GM19099 (cell line): ENCODE results near the gene WTAP.
A peak's percentile ranks its signal among the peaks of the same experiment; 100 is the strongest.

ENCODE experiments used
- POLR2A ChIP-seq: IDR thresholded peaks from 3 replicates; pipeline ENCODE4 v1.6.1; 2011; ENCODE audit warnings: low read depth; ENCODE audit not compliant: insufficient read length; ENCODE audit errors: extremely low read depth

The WTAP gene

GRCh38 chr6:159753081-159753872 lies 26.0 kb downstream of the WTAP start:
- TF ChIP-seq POLR2A: no peak

GRCh38 chr6:159754401-159754800 lies 27.1 kb downstream of the WTAP start:
- no peak for TF ChIP-seq POLR2A

DNA sequence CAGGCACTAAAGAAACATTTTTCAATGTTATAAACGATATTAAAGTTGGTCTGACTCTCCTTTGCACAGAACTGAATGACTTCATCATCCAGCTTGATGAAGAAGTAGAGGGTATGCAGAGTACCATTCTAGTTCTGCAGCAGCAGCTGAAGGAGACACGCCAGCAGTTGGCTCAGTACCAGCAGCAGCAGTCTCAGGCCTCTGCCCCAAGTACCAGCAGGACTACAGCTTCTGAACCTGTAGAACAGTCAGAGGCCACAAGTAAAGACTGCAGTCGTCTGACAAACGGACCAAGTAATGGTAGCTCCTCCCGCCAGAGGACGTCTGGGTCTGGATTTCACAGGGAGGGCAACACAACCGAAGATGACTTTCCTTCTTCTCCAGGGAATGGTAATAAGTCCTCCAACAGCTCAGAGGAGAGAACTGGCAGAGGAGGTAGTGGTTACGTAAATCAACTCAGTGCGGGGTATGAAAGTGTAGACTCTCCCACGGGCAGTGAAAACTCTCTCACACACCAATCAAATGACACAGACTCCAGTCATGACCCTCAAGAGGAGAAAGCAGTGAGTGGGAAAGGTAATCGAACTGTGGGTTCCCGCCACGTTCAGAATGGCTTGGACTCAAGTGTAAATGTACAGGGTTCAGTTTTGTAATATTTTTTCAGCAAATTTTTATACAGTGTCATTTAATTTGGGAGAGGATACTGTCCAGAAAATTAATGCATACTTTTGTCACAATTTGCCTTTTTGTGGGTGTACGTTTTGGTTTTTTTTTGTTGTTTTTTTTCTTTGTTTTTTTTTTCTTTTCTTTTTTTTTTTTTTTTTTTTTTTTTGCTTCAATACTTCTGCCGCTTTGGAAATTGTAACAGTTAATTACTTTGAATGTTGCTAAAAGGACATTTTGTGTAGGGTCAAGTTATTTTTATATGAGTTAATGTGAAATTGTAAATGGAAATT lies 27.9 kb downstream of the WTAP start:
- no peak for TF ChIP-seq POLR2A

DNA sequence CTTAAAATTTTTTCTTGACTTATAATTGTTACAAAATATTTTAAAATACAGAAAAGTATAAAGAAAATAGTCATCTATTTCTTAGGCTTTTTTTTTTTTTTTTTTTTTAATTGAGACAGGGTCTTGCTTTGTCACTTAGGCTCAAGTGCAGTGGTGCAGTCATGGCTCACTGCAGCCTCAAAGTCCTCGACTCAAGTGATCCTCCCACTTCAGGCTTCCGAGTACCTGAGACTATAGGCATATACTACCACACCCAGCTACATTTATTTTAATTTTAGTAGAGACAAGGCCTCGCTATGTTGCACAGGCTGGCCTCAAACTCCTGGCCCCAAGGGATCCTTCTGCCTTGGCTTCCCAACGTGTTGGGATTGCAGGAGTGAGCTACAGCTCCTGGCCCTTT lies 29.2 kb downstream of the WTAP start:
- no peak for TF ChIP-seq POLR2A

- no peak for TF ChIP-seq POLR2A
Observed at GRCh38 chr6:159758031-159759001, 31.0 kb downstream of the WTAP start.

DNA sequence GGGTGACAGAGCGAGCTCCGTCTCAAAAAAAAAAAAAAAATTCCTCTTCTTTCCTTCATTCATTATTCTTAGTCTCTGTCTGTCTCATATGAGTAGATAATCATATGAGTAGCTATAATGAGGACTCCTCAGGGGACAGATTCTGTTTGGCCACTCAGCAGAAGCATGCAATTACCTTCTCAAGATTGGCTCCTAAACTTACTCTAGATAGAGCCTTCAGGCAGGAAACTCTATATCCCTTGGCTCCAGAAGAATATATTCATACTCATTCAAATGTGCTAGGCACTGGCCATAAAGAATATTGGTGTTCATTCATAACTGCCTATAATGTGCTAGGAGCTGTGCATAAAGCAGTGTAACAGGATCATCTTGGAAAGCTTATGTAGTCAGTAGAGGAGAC lies 32.3 kb downstream of the WTAP start:
- no peak for TF ChIP-seq POLR2A

DNA sequence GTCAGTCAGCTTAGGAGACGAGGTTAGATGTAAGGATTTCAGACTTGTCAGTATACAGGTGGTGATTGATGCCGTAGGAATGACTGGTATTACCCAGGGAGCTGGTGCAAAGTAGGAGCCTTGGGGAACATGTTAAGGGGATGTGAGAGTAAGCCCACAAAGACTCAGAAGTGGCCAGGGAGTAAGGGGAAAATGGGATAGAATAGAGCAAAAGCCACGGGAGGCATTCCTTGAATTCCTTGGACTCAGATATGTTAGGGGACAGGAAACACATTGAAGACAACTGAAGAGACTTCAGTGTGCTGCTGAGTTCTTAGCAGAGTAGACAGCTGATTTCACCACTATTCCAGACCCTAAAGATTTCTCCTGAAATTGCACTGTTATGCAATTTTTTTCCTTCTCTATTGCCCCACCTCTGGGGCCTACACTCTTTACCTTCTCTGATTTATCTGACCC lies 33.3 kb downstream of the WTAP start:
- TF ChIP-seq POLR2A: no peak

- TF ChIP-seq POLR2A: peak; percentile 49
Observed at GRCh38 chr6:159761129-159761872, 34.0 kb downstream of the WTAP start.

DNA sequence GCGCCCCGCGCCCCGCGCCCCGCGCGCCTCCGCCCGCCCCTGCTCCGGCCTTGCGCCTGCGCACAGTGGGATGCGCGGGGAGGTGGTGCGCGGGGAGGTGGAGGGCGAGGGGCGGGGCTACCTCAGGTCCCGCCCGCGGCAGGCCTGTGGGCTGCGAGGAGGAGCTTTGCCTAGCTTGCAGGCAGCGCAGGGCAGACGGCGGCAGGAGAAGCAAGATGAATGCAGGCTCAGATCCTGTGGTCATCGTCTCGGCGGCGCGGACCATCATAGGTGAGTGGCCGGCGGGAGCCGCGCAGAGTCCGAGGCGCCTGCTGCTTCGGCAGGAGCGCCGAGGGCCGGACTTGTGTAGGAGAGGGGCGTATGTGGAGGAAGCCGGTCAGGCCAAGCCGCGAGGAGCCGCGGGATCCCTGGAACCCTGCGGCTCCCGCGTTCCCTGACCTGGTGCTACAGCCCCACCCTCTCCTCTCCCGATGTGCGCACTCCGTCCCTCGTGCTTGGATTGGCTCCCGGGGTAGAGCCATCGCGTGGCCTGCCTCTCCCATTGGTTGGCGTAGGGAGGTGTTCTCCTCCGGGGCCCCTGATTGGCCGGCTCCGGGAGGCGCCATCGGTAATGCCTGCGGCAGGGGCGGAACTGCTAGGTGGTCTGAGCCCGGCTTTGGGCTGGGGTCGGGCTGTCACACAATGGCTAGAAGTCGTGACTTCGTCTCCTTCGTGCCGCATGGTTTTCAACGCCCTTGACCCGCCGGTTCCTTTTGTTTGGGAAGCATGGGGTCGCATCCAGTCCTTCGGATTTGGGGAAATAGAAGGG lies 34.8 kb downstream of the WTAP start, which contains the start of gene ACAT2:
Gene ACAT2, plus strand, starts transcription at position 173 of the 808 bp plus-strand sequence. Its CDS starts 43 bp downstream, at position 216.
- peak; percentile 73 for TF ChIP-seq POLR2A

- no peak for TF ChIP-seq POLR2A
Observed at GRCh38 chr6:159762681-159763293, 35.5 kb downstream of the WTAP start.

DNA sequence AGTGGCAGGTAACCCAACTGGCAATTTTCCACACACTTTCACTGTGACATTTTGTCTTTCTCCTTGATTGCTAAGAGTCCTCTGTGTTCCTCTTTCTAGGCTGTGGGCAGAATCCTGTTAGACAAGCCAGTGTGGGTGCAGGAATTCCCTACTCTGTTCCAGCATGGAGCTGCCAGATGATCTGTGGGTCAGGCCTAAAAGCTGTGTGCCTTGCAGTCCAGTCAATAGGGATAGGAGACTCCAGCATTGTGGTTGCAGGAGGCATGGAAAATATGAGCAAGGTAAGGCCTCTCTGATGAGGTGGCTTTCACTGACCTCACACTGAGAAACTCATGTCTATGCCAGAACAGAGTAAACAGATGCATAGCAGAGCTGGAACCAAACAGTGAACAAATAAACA lies 39.6 kb downstream of the WTAP start:
- TF ChIP-seq POLR2A: no peak

DNA sequence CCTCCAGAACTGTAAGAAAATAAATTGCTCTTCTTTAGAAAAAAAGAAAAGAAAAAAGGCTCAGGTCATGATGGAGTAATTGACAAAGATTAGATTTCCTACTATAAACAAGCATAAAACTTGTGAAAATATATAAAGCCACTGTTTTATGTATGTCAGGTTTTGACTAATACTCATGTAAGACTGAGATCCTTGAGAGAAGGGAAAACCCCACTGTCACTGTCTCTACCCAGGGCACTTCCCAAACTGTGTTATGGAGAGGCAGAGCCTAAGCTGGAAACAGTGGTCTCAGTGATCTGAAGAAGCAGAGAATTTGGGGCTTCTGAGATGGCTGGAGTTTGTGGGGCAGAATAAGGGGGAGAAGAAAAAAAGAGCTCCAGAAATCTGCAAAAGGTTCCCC lies 42.2 kb downstream of the WTAP start:
- no peak for TF ChIP-seq POLR2A

GRCh38 chr6:159772196-159772595 lies 44.9 kb downstream of the WTAP start:
- no peak for TF ChIP-seq POLR2A
